H9 (cell line): ENCODE results near the gene IQSEC1. TPM values are rescaled to one million over a fixed set of nuclear protein-coding genes. Genes with fewer than 3 reads are reported as not detected.
A peak's percentile ranks its signal among the peaks of the same experiment; 100 is the strongest.

Experiments
- DNase-seq: peaks from one replicate; pipeline ENCODE4 v3.0.0-alpha.2; 2017
- H2AFZ ChIP-seq: one replicate; pipeline ENCODE4 v1.6.1; 2013; ENCODE audit warnings: mild to moderate bottlenecking, low read length, control low read depth, moderate library complexity
- H2AK5ac ChIP-seq: 2 replicates; pipeline ENCODE4 v1.6.1; 2013; ENCODE audit warnings: low read length, control low read depth, mixed read lengths; ENCODE audit not compliant: insufficient read length
- H2BK120ac ChIP-seq: one replicate; pipeline ENCODE4 v1.6.1; 2013; ENCODE audit warnings: low read depth, mild to moderate bottlenecking, low read length, control low read depth, inconsistent platforms; ENCODE audit not compliant: poor library complexity, severe bottlenecking
- H2BK12ac ChIP-seq: 2 replicates; pipeline ENCODE4 v1.6.1; 2013; ENCODE audit warnings: low read length, control low read depth, mixed read lengths, low read depth; ENCODE audit not compliant: insufficient read length
- H2BK15ac ChIP-seq: 2 replicates; pipeline ENCODE4 v1.6.1; 2013; ENCODE audit warnings: low read depth, low read length, control low read depth
- H2BK20ac ChIP-seq: one replicate; pipeline ENCODE4 v1.6.1; 2013; ENCODE audit warnings: low read depth, mild to moderate bottlenecking, low read length, control low read depth, inconsistent platforms; ENCODE audit not compliant: poor library complexity, severe bottlenecking
- H2BK5ac ChIP-seq: 2 replicates; pipeline ENCODE4 v1.6.1; 2013; ENCODE audit warnings: low read length, control low read depth, mixed read lengths; ENCODE audit not compliant: insufficient read length
- H3K14ac ChIP-seq: 2 replicates; pipeline ENCODE4 v1.6.1; 2013; ENCODE audit warnings: low read length, control low read depth; ENCODE audit not compliant: insufficient read depth
- H3K18ac ChIP-seq: 2 replicates; pipeline ENCODE4 v1.6.1; 2013; ENCODE audit warnings: low read depth, mild to moderate bottlenecking, mixed read lengths, low read length, control low read depth; ENCODE audit not compliant: insufficient read length
- H3K23ac ChIP-seq: 2 replicates; pipeline ENCODE4 v1.6.1; 2013; ENCODE audit warnings: low read length, control low read depth, mixed read lengths, low read depth; ENCODE audit not compliant: insufficient read length
- H3K23me2 ChIP-seq: 2 replicates; pipeline ENCODE4 v1.6.1; 2013; ENCODE audit warnings: low read depth, mild to moderate bottlenecking, mixed read lengths, low read length, control low read depth; ENCODE audit not compliant: insufficient read length, poor library complexity, severe bottlenecking
- H3K27ac ChIP-seq: 2 replicates; pipeline ENCODE4 v1.5.1; 2013; ENCODE audit warnings: low read length, control low read depth, mixed read lengths, low read depth; ENCODE audit not compliant: insufficient read length
- H3K27me3 ChIP-seq: 2 replicates; pipeline ENCODE4 v1.6.1; 2013; ENCODE audit warnings: low read length, control low read depth, inconsistent platforms; ENCODE audit not compliant: insufficient read depth
- H3K4ac ChIP-seq: 2 replicates; pipeline ENCODE4 v1.6.1; 2013; ENCODE audit warnings: low read depth, mild to moderate bottlenecking, control low read depth, inconsistent platforms, low read length, moderate library complexity
- H3K4me1 ChIP-seq: 2 replicates; pipeline ENCODE4 v1.6.1; 2013; ENCODE audit warnings: low read length, control low read depth, inconsistent platforms; ENCODE audit not compliant: insufficient read depth
- H3K4me2 ChIP-seq: 2 replicates; pipeline ENCODE4 v1.6.1; 2013; ENCODE audit warnings: low read length, control low read depth, mixed read lengths; ENCODE audit not compliant: insufficient read length, insufficient read depth
- H3K56ac ChIP-seq: 2 replicates; pipeline ENCODE4 v1.6.1; 2013; ENCODE audit warnings: low read depth, mild to moderate bottlenecking, mixed read lengths, low read length, control low read depth; ENCODE audit not compliant: insufficient read length
- H3K79me1 ChIP-seq: 2 replicates; pipeline ENCODE4 v1.6.1; 2013; ENCODE audit warnings: low read depth, mild to moderate bottlenecking, moderate library complexity, low read length, control low read depth, inconsistent platforms; ENCODE audit not compliant: insufficient read depth, poor library complexity, severe bottlenecking
- H3K79me2 ChIP-seq: 2 replicates; pipeline ENCODE4 v1.6.1; 2013; ENCODE audit warnings: low read length, control low read depth, inconsistent platforms; ENCODE audit not compliant: insufficient read depth
- H3K9ac ChIP-seq: 2 replicates; pipeline ENCODE4 v1.6.1; 2013; ENCODE audit warnings: low read length, control low read depth, mixed read lengths; ENCODE audit not compliant: insufficient read length; ENCODE audit errors: extremely low read depth
- H3K9me3 ChIP-seq: one replicate; pipeline ENCODE4 v1.6.1; 2013; ENCODE audit warnings: low read depth, low read length, inconsistent platforms; ENCODE audit not compliant: control insufficient read depth
- H3T11ph ChIP-seq: one replicate; pipeline ENCODE4 v1.6.1; 2013; ENCODE audit warnings: mild to moderate bottlenecking, low read length, control low read depth, inconsistent platforms
- H4K20me1 ChIP-seq: one replicate; pipeline ENCODE4 v1.6.1; 2013; ENCODE audit not compliant: control insufficient read depth, insufficient read length, insufficient read depth
- H4K5ac ChIP-seq: 2 replicates; pipeline ENCODE4 v1.6.1; 2013; ENCODE audit warnings: low read depth, mild to moderate bottlenecking, mixed read lengths, low read length, control low read depth; ENCODE audit not compliant: insufficient read length
- H4K8ac ChIP-seq: replicated peaks from 2 replicates; pipeline ENCODE4 v1.6.1; 2013; ENCODE audit warnings: low read length, control low read depth, mixed read lengths, low read depth; ENCODE audit not compliant: insufficient read length
- H4K91ac ChIP-seq: 2 replicates; pipeline ENCODE4 v1.6.1; 2013; ENCODE audit warnings: low read depth, mild to moderate bottlenecking, moderate library complexity, mixed read lengths, low read length, control low read depth; ENCODE audit not compliant: insufficient read length
- H3K27ac Mint-ChIP-seq, 3 experiments: 2 replicates in 2 of 3; 3 replicates in 1 of 3; pipeline ENCODE4 v1.8.0; 2020 to 2021; ENCODE audit warnings: mixed read lengths in 3 of 3, mild to moderate bottlenecking in 1 of 3, moderate library complexity in 1 of 3
- H3K27me3 Mint-ChIP-seq: 2 replicates; pipeline ENCODE4 v1.8.0; 2021; ENCODE audit warnings: low read depth, mild to moderate bottlenecking, moderate library complexity, mixed read lengths
- H3K36me3 Mint-ChIP-seq, 3 experiments: 2 replicates in 2 of 3; 3 replicates in 1 of 3; pipeline ENCODE4 v1.8.0; 2020 to 2021; ENCODE audit warnings: low read depth in 3 of 3, mixed read lengths in 3 of 3; ENCODE audit not compliant: insufficient read depth in 1 of 3
- H3K4me1 Mint-ChIP-seq, 2 experiments: 2 replicates each; pipeline ENCODE4 v1.8.0; 2020; ENCODE audit warnings: mixed read lengths in 2 of 2
- H3K4me3 Mint-ChIP-seq, 2 experiments: 2 replicates in 1 of 2; 3 replicates in 1 of 2; pipeline ENCODE4 v1.8.0; 2020 to 2021; ENCODE audit warnings: mild to moderate bottlenecking in 2 of 2, mixed read lengths in 2 of 2, moderate library complexity in 1 of 2
- H3K9me3 Mint-ChIP-seq, 2 experiments: 2 replicates in 1 of 2; 3 replicates in 1 of 2; pipeline ENCODE4 v1.8.0; 2020; ENCODE audit warnings: mild to moderate bottlenecking in 2 of 2, mixed read lengths in 2 of 2, moderate library complexity in 1 of 2
- CTCF ChIP-seq: fragments of 200-600 bp; sonication (generic); conservative IDR thresholded peaks from 3 replicates; pipeline ENCODE4 v1.8.0; 2021; ENCODE audit warnings: antibody characterized with exemption, mild to moderate bottlenecking
- WGBS: extraction: QIAGEN DNeasy Blood & Tissue Kit; methylation state at CpG from one replicate; pipeline ENCODE4 v1.1.7; 2013; ENCODE audit warnings: missing lambda C conversion rate, low lambda C conversion rate, mixed read lengths; ENCODE audit not compliant: insufficient read length; ENCODE audit errors: extremely low coverage; 5-methylcytosine and 5-hydroxymethylcytosine counted together
- total RNA-seq: library from RNA; stranded (reverse); gene quantifications from 2 replicates; pipeline ENCODE4 v1.2.1, GENCODE V29; 2021

IQSEC1 gene
- total RNA-seq, 1 experiment from 2014 or later: 19.1 TPM

GRCh38 chr3:12931273-12931905 is 141.8 kb downstream of the IQSEC1 start:
- no peak overlapping the region for H3K4ac ChIP-seq
- no peak overlapping the region for H3K56ac ChIP-seq
- H2AK5ac ChIP-seq: no peak overlapping the region
- no peak overlapping the region for H4K91ac ChIP-seq
- H3K23me2 ChIP-seq: no peaks in the 10 kb centered on the region
- H3K4me2 ChIP-seq: no peak overlapping the region
- no peaks in the 10 kb centered on the region for H4K20me1 ChIP-seq
- no peaks in the 10 kb centered on the region for H3K79me2 ChIP-seq
- H2BK120ac ChIP-seq: no peak overlapping the region
- no peaks in the 10 kb centered on the region for H3K27me3 ChIP-seq
- no peak for DNase-seq
- no peak overlapping the region for H3K18ac ChIP-seq
- H2BK20ac ChIP-seq: no peak overlapping the region
- Mint-ChIP-seq H3K9me3 (no peaks in the 10 kb centered on the region), H3K27ac (no peak overlapping the region), H3K27me3 (no peaks in the 10 kb centered on the region), H3K4me3 (no peak overlapping the region), H3K4me1 (no peaks in the 10 kb centered on the region), H3K36me3 (peaks cover 4 to 12% (median 9%) of the 10 kb centered on the region in 3 experiments; a peak in 5 of 7 replicates)
- no peaks in the 10 kb centered on the region for H3K79me1 ChIP-seq
- H4K5ac ChIP-seq: no peak overlapping the region
- no peak overlapping the region for H3K14ac ChIP-seq
- no peak overlapping the region for H3K27ac ChIP-seq
- 0 out of 3 replicates have a peak, but pooled peaks have one; percentile 11 for TF ChIP-seq CTCF
- no peak overlapping the region for H4K8ac ChIP-seq
- no peak overlapping the region for H3K9ac ChIP-seq
- H2BK12ac ChIP-seq: no peak overlapping the region
- no peak overlapping the region for H2BK15ac ChIP-seq
- no peaks in the 10 kb centered on the region for H3K9me3 ChIP-seq
- WGBS: no CpG with 5 or more reads among the region's 14 CpGs
- H3K23ac ChIP-seq: no peak overlapping the region
- H3T11ph ChIP-seq: no peak overlapping the region
- no peak overlapping the region for H2AFZ ChIP-seq
- H2BK5ac ChIP-seq: no peak overlapping the region
- no peaks in the 10 kb centered on the region for H3K4me1 ChIP-seq
